Endothelial cell of umbilical vein (primary cell): ENCODE results near the gene TTLL10. TPM values are rescaled to one million over a fixed set of nuclear protein-coding genes. Genes with fewer than 3 reads are reported as not detected.

Source experiments
- BruUV-seq: library from RNA; stranded (reverse); fragments of 400-500 nt; replicated peaks from 2 replicates; lab custom pipeline; 2021; lab: Mats Ljungman, UMichigan
- CTCF ChIA-PET: fragments of 300-600, 350-600 bp; sonication (Branson Sonifier 250); formaldehyde crosslinking; loops from one replicate; lab custom pipeline; 2021; ENCODE audit warnings: antibody characterized with exemption, inconsistent platforms; lab: Charles Lee
- POLR2A ChIA-PET: fragments of 300-600, 350-600 bp; sonication (Branson Sonifier 250); formaldehyde crosslinking; loops from one replicate; lab custom pipeline; 2021; ENCODE audit warnings: antibody characterized with exemption, inconsistent platforms; lab: Charles Lee
- DNase-seq: peaks from one replicate; pipeline ENCODE4 v3.0.0-alpha.2; 2011; ENCODE audit warnings: low read depth, low spot score
- FAIRE-seq: peaks from 2 replicates; lab custom pipeline; 2011; peaks lifted over from hg19 to GRCh38; lab: Jason Lieb, UNC
- H2AFZ ChIP-seq: 2 replicates; pipeline ENCODE4 v1.6.0; 2012; ENCODE audit warnings: low read depth, low read length, control low read depth, inconsistent platforms
- H3K27ac ChIP-seq: 2 replicates; pipeline ENCODE4 v1.5.1; 2011; ENCODE audit warnings: low read depth, mild to moderate bottlenecking, control low read depth, low read length, moderate library complexity; ENCODE audit not compliant: insufficient read depth
- H3K27me3 ChIP-seq, 2 experiments: 2 replicates each; pipeline versions ENCODE4 v1.6.0 to v1.6.1; 2011; ENCODE audit warnings: low read length in 2 of 2, mixed read lengths in 1 of 2; ENCODE audit not compliant: control insufficient read depth in 2 of 2, insufficient read depth in 2 of 2
- H3K36me3 ChIP-seq, 2 experiments: 2 replicates in 1 of 2; 3 replicates in 1 of 2; pipeline ENCODE4 v1.5.1; 2011; ENCODE audit warnings: low read length in 2 of 2, mild to moderate bottlenecking in 1 of 2, moderate library complexity in 1 of 2; ENCODE audit not compliant: control insufficient read depth in 2 of 2, insufficient read depth in 2 of 2; ENCODE audit errors: extremely low read depth in 1 of 2
- H3K4me1 ChIP-seq: 3 replicates; pipeline ENCODE4 v1.5.1; 2011; ENCODE audit warnings: mild to moderate bottlenecking, low read length; ENCODE audit not compliant: control insufficient read depth, insufficient read depth; ENCODE audit errors: extremely low read depth
- H3K4me2 ChIP-seq: 2 replicates; pipeline ENCODE4 v1.6.1; 2011; ENCODE audit warnings: low read length, control low read depth, mixed read lengths; ENCODE audit not compliant: insufficient read depth
- H3K4me3 ChIP-seq, 3 experiments: fragments of 200-600 bp in 1 of 3; sonication (generic), shearing (Covaris generic) in 1 of 3; replicated peaks in 1 of 3; 2 replicates each; pipeline ENCODE4 v1.5.1; 2011 to 2016; ENCODE audit warnings: control low read depth in 3 of 3, low read length in 3 of 3, mild to moderate bottlenecking in 2 of 3, inconsistent platforms in 1 of 3, low read depth in 1 of 3, moderate library complexity in 1 of 3; ENCODE audit not compliant: insufficient read depth in 1 of 3
- H3K79me2 ChIP-seq: 2 replicates; pipeline ENCODE4 v1.6.0; 2012; ENCODE audit warnings: low read length, inconsistent platforms; ENCODE audit not compliant: control insufficient read depth, insufficient read depth
- H3K9ac ChIP-seq: replicated peaks from 2 replicates; pipeline ENCODE3; 2011; ENCODE audit warnings: low read length, control low read depth; ENCODE audit not compliant: insufficient read depth; ENCODE audit errors: extremely low read depth
- H3K9me1 ChIP-seq: replicated peaks from 3 replicates; pipeline ENCODE4 v1.6.0; 2011; ENCODE audit warnings: mild to moderate bottlenecking, low read length; ENCODE audit not compliant: control insufficient read depth, insufficient read depth; ENCODE audit errors: extremely low read depth
- H3K9me3 ChIP-seq: replicated peaks from 2 replicates; pipeline ENCODE4 v1.5.1; 2012; ENCODE audit warnings: low read length, inconsistent platforms; ENCODE audit not compliant: control insufficient read depth, insufficient read depth
- H4K20me1 ChIP-seq: replicated peaks from 2 replicates; pipeline ENCODE3; 2011; ENCODE audit warnings: mild to moderate bottlenecking, low read length; ENCODE audit not compliant: control insufficient read depth, insufficient read depth; ENCODE audit errors: extremely low read depth
- CTCF ChIP-seq, 2 donors: IDR thresholded peaks; 1 replicate in 1 of 2; 2 replicates in 1 of 2; pipeline ENCODE4 v1.5.1; 2011; ENCODE audit warnings: low read length in 2 of 2, mild to moderate bottlenecking in 2 of 2, moderate library complexity in 2 of 2, control low read depth in 1 of 2, inconsistent platforms in 1 of 2, low read depth in 1 of 2; ENCODE audit not compliant: insufficient read depth in 1 of 2; ENCODE audit errors: extremely low read depth in 1 of 2
- EZH2 ChIP-seq: IDR thresholded peaks from 2 replicates; pipeline ENCODE4 v1.6.1; 2012; ENCODE audit warnings: borderline replicate concordance, low read depth, mild to moderate bottlenecking, moderate library complexity, low read length, inconsistent platforms; ENCODE audit not compliant: severe bottlenecking
- FOS ChIP-seq: IDR thresholded peaks from 2 replicates; pipeline ENCODE4 v1.6.1; 2011; ENCODE audit warnings: mild to moderate bottlenecking, low read length, moderate library complexity, borderline replicate concordance; ENCODE audit not compliant: insufficient read depth
- GATA2 ChIP-seq: IDR thresholded peaks from 2 replicates; pipeline ENCODE4 v1.7.0; 2011; ENCODE audit warnings: low read depth, mild to moderate bottlenecking, moderate library complexity, mixed read lengths, low read length; ENCODE audit not compliant: insufficient read length, insufficient read depth
- JUN ChIP-seq: IDR thresholded peaks from 2 replicates; pipeline ENCODE4 v1.6.1; 2011; ENCODE audit warnings: borderline replicate concordance, low read depth; ENCODE audit not compliant: insufficient read length, insufficient read depth
- MAX ChIP-seq: IDR thresholded peaks from 2 replicates; pipeline ENCODE4 v1.6.1; 2011; ENCODE audit not compliant: insufficient read depth, insufficient read length
- MYC ChIP-seq: IDR thresholded peaks from one replicate; pipeline ENCODE4 v1.6.1; 2011; ENCODE audit warnings: mild to moderate bottlenecking, low read depth, low read length
- POLR2A ChIP-seq: IDR thresholded peaks from 2 replicates; pipeline ENCODE4 v1.6.1; 2012; ENCODE audit warnings: low read depth, mild to moderate bottlenecking, control low read depth, low read length
- POLR2AphosphoS5 ChIP-seq: IDR thresholded peaks from 2 replicates; pipeline ENCODE4 v1.6.1; 2012; ENCODE audit warnings: low read depth, mild to moderate bottlenecking, control low read depth, low read length, moderate library complexity; ENCODE audit not compliant: insufficient read depth
- dilution Hi-C: fragments of 300-500 bp; cut with MboI; formaldehyde crosslinking; loops from one replicate; pipeline ENCODE4 v1.15.0; 2019; ENCODE audit warnings: low sequenced_read_pairs; ENCODE audit not compliant: extremely low pct_ligation_motif_present
- intact Hi-C: fragments of 100-400 bp; cut with micrococcal nuclease; formaldehyde crosslinking; loops from one replicate; pipeline ENCODE4 v1.10.0; 2022
- polyA plus RNA-seq, 4 experiments: library from polyadenylated mRNA; depleted of rRNA in 3 of 4; stranded (reverse) in 3 of 4; unstranded in 1 of 4; fragments of >200 nt; gene quantifications; 2 replicates each; pipeline versions ENCODE4 v1.2.1 to v1.2.3, GENCODE V29; 2011 to 2012; ENCODE audit warnings: missing spikeins in 1 of 4
- total RNA-seq: library from RNA; stranded (reverse); gene quantifications from 2 replicates; pipeline ENCODE4 v1.2.3, GENCODE V29; 2021

The TTLL10 gene
- total and polyA plus RNA-seq, 2 donors (not counting 3 experiments of a cell fraction or from before 2014, with no cell fraction given), result not detected

- no peaks in the 10 kb centered on the region for H3K36me3 ChIP-seq
- H2AFZ ChIP-seq, result no peak overlapping the region
- ChIA-PET POLR2A (no interaction called here), CTCF (no interaction called here)
- H3K4me3 ChIP-seq, result no peak overlapping the region
- FAIRE-seq, result no peak
- H3K9me1 ChIP-seq, result no peaks in the 10 kb centered on the region
- peaks cover 6% of the 10 kb centered on the region for H3K4me1 ChIP-seq
- H4K20me1 ChIP-seq, result no peaks in the 10 kb centered on the region
- TF ChIP-seq MYC (no peak), MAX (no peak), POLR2AphosphoS5 (no peak), CTCF (IDR thresholded peaks at IDR 0.05; ENCODE audit: extremely low read depth in 1 of 2, insufficient read depth in 1 of 2, low read depth in 1 of 2, low read length in 2 of 2) (no peak), EZH2 (no peak), POLR2A (no peak), FOS (no peak), JUN (no peak), GATA2 (no peak)
- H3K9me3 ChIP-seq, result no peaks in the 10 kb centered on the region
- intact Hi-C loops, result no loop called here
- no peaks in the 10 kb centered on the region for H3K27me3 ChIP-seq
- H3K9ac ChIP-seq, result no peak overlapping the region
- H3K4me2 ChIP-seq, result no peak overlapping the region
- dilution Hi-C loops, result no loop called here
- peaks cover 31% of the 10 kb centered on the region for H3K79me2 ChIP-seq
- DNase-seq, result no peak
- no peak overlapping the region for H3K27ac ChIP-seq
- no TSS peak for BruUV-seq
Measured at GRCh38 chr1:1235016-1235744, 61.5 kb downstream of the TTLL10 start.
